ENCODE data around the gene PDE10A. TPM values are rescaled to one million over a fixed set of nuclear protein-coding genes. Genes with fewer than 3 reads are reported as not detected.

The PDE10A gene
- total and polyA plus RNA-seq, 8 donors = 0.78 to 58.2 (median 4.0) TPM; not detected in 1

GRCh38 chr6:165548450-165548849, 114.6 kb downstream of the PDE10A start:
- intact Hi-C loops (cut with DNase I; ENCODE audit: low total_unique reads) = no loop called here
- DNase-seq = no peak
- H3K27ac ChIP-seq = no peak overlapping the region
- no peaks in the 10 kb centered on the region for H3K9me3 ChIP-seq
- peaks cover 0 to 20% (median 8%) of the 10 kb centered on the region in 4 donors for H3K4me1 ChIP-seq
- no peaks in the 10 kb centered on the region for H3K27me3 ChIP-seq
- TF ChIP-seq CTCF (IDR thresholded peaks at IDR 0.05) (no peak), POLR2A (IDR thresholded peaks at IDR 0.05) (no peak), POLR2AphosphoS5 (IDR thresholded peaks at IDR 0.05) (no peak)
- no peaks in the 10 kb centered on the region for H3K36me3 ChIP-seq
- 96 to 100% (median 98%) methylated on average over 2 of the region's 2 CpGs for WGBS, 5 donors
- no peak overlapping the region for H3K4me3 ChIP-seq

- TF ChIP-seq POLR2A (IDR thresholded peaks at IDR 0.05) (no peak), CTCF (IDR thresholded peaks at IDR 0.05) (no peak), POLR2AphosphoS5 (IDR thresholded peaks at IDR 0.05) (no peak), EP300 (IDR thresholded peaks at IDR 0.05) (no peak)
- DNase-seq = peak in 1 of 2 donors; percentile 12
- Histone ChIP-seq H3K9me3 (no peaks in the 10 kb centered on the region), H3K36me3 (no peaks in the 10 kb centered on the region), H3K4me3 (no peak overlapping the region), H3K4me1 (peaks cover 0 to 13% (median 0%) of the 10 kb centered on the region in 4 donors), H3K27me3 (no peaks in the 10 kb centered on the region), H3K27ac (no peak overlapping the region)
- intact Hi-C loops (cut with DNase I; ENCODE audit: low total_unique reads) = no loop called here
- 64 to 86% (median 77%) methylated on average over 2 of the region's 2 CpGs for WGBS, 5 donors
Observed at GRCh38 chr6:165545806-165546205, 117.2 kb downstream of the PDE10A start.

GRCh38 chr6:165543781-165544180, 119.3 kb downstream of the PDE10A start:
- TF ChIP-seq POLR2A (IDR thresholded peaks at IDR 0.05) (no peak), CTCF (IDR thresholded peaks at IDR 0.05) (no peak), EP300 (IDR thresholded peaks at IDR 0.05) (no peak), POLR2AphosphoS5 (IDR thresholded peaks at IDR 0.05) (no peak)
- no peak overlapping the region for H3K4me3 ChIP-seq
- H3K4me1 ChIP-seq = peaks cover 0 to 13% (median 0%) of the 10 kb centered on the region in 4 donors
- intact Hi-C loops (cut with DNase I; ENCODE audit: low total_unique reads) = no loop called here
- no peaks in the 10 kb centered on the region for H3K27me3 ChIP-seq
- no peaks in the 10 kb centered on the region for H3K9me3 ChIP-seq
- no peaks in the 10 kb centered on the region for H3K36me3 ChIP-seq
- DNase-seq = peak in 1 of 2 donors; percentile 13
- WGBS, 5 donors = 69 to 96% (median 92%) methylated on average over 4 of the region's 4 CpGs
- H3K27ac ChIP-seq = no peak overlapping the region

DNA sequence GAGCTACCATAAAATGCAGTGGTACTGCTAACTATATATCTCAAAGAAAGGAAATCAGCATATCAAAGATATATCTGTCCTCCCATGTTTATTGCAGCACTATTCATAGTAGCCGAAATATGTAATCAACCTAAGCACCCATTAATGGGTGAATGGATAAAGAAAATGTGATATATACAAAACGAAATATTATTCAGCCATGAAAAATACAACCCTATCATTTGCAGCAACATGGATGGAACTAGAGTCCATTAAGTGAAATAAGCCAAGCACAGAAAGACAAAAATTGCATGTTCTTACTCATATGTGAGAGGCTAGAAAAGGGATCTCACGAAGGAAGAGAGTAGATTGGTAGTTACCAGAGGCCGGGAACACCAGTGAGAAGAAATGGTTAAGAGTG, 126.1 kb downstream of the PDE10A start:
- H3K36me3 ChIP-seq = no peaks in the 10 kb centered on the region
- H3K4me1 ChIP-seq = no peaks in the 10 kb centered on the region
- intact Hi-C loops (cut with DNase I; ENCODE audit: low total_unique reads) = no loop called here
- WGBS, 5 donors = 87 to 95% (median 93%) methylated on average over 4 of the region's 4 CpGs
- no peak for DNase-seq
- H3K27me3 ChIP-seq = no peaks in the 10 kb centered on the region
- no peak overlapping the region for H3K27ac ChIP-seq
- TF ChIP-seq EP300 (IDR thresholded peaks at IDR 0.05) = no peak
- TF ChIP-seq CTCF (IDR thresholded peaks at IDR 0.05) = no peak
- no peak for TF ChIP-seq POLR2AphosphoS5 (IDR thresholded peaks at IDR 0.05)
- TF ChIP-seq POLR2A (IDR thresholded peaks at IDR 0.05) = no peak
- H3K9me3 ChIP-seq = no peaks in the 10 kb centered on the region
- no peak overlapping the region for H3K4me3 ChIP-seq
